AG09309 (cell line): ENCODE results near the gene IMMP2L.

ENCODE experiments used
- DNase-seq: peaks from one replicate; pipeline ENCODE4 v3.0.0-alpha.2; 2010; ENCODE audit warnings: low read depth
- H3K4me3 ChIP-seq: 2 replicates; pipeline ENCODE4 v1.5.1; 2011; ENCODE audit warnings: mild to moderate bottlenecking, low read depth, low read length, moderate library complexity; ENCODE audit not compliant: control insufficient read depth
- CTCF ChIP-seq: IDR thresholded peaks from 2 replicates; pipeline ENCODE4 v1.5.1; 2011; ENCODE audit warnings: mild to moderate bottlenecking, low read depth, low read length, inconsistent platforms; ENCODE audit not compliant: insufficient read depth, control insufficient read depth; ENCODE audit errors: missing control alignments

The IMMP2L gene

GRCh38 chr7:111159426-111159825 lies 402.9 kb downstream of the IMMP2L start:
- peak; percentile 7 for DNase-seq
- no peak for TF ChIP-seq CTCF
- H3K4me3 ChIP-seq = no peak overlapping the region

GRCh38 chr7:111150709-111151108 lies 411.6 kb downstream of the IMMP2L start:
- no peak for TF ChIP-seq CTCF
- no peak overlapping the region for H3K4me3 ChIP-seq
- no peak for DNase-seq

- no peak for DNase-seq
- TF ChIP-seq CTCF = no peak
- H3K4me3 ChIP-seq = no peak overlapping the region
Observed at GRCh38 chr7:111147708-111148533, 414.4 kb downstream of the IMMP2L start.

GRCh38 chr7:111146136-111146535 lies 416.2 kb downstream of the IMMP2L start:
- no peak for DNase-seq
- H3K4me3 ChIP-seq = no peak overlapping the region
- TF ChIP-seq CTCF = no peak

- no peak overlapping the region for H3K4me3 ChIP-seq
- DNase-seq = no peak
- TF ChIP-seq CTCF = no peak
Observed at GRCh38 chr7:111145472-111145871, 416.8 kb downstream of the IMMP2L start.

GRCh38 chr7:111140091-111140865 lies 422.0 kb downstream of the IMMP2L start:
- no peak overlapping the region for H3K4me3 ChIP-seq
- TF ChIP-seq CTCF = no peak
- DNase-seq = no peak
